Measurements from ENCODE around the gene OSGEP.
"Not testable (repeated sequence)": the region's sequence is repeated elsewhere in the genome, so short reads cannot be mapped to it uniquely, and the experiment has no call there.

The OSGEP gene

DNA sequence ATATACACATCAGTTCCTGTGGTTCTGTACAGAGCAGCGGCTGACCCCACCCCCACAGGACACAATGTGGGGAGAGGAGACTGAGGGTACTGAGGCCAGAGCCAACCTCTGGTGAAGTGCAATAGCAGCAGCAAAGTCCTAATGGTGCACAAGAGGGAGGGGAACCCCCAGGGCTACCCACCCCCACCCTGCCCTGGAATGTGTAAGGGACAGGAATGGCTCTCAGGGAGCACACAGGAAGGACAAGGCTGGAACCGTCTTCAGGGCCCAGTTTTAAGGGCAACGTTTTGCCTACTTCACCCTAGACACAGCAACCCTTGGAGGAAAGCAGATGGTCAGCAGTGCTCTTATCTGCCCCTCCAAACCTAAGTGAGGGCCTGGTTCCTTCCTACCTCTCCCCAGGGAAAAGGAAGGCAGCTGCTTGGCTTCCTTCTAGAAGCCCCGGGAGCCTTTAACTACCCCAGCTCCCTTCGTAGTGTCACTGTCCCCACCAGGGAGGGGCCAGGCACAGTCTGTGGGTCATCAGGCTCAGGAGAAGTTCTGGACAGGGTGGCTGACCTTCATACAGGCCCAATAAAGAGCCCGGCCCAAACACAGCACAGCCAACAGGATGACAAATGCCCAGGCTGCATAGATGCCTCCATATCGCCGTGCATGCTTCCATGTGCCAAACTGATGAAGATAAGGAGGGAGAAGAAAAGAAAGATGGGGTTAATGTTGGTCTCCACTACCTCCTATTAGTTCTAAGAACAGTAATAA is 3.6 kb upstream of the OSGEP start:
- Mint-ChIP-seq H3K4me3 (peak overlapping the region in 1 of 2 donors; percentile 15), H3K9me3 (peaks cover 3 to 5% of the 10 kb centered on the region in 2 donors), H3K27me3 (no peaks in the 10 kb centered on the region), H3K36me3 (peaks cover 32 to 33% of the 10 kb centered on the region in 2 donors), H3K27ac (peak overlapping the region; percentile 63), H3K4me1 (peaks cover 24% of the 10 kb centered on the region in 2 donors)
- ATAC-seq (replicated peaks) (no peak), DNase-seq (no peak)

DNA sequence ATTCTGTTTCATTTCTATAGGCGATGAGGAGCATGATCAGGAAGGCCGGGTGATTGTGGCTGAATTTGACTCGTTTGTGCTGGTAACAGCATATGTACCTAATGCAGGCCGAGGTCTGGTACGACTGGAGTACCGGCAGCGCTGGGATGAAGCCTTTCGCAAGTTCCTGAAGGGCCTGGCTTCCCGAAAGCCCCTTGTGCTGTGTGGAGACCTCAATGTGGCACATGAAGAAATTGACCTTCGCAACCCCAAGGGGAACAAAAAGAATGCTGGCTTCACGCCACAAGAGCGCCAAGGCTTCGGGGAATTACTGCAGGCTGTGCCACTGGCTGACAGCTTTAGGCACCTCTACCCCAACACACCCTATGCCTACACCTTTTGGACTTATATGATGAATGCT is 2.4 kb upstream of the OSGEP start:
- Mint-ChIP-seq H3K4me1 (peaks cover 22 to 25% of the 10 kb centered on the region in 2 donors), H3K27ac (peak overlapping the region; percentile 87), H3K9me3 (peaks cover 3 to 5% of the 10 kb centered on the region in 2 donors), H3K4me3 (no peak overlapping the region), H3K36me3 (peaks cover 32 to 40% of the 10 kb centered on the region in 2 donors), H3K27me3 (no peaks in the 10 kb centered on the region)
- DNase-seq (no peak), ATAC-seq (replicated peaks) (no peak)

DNA sequence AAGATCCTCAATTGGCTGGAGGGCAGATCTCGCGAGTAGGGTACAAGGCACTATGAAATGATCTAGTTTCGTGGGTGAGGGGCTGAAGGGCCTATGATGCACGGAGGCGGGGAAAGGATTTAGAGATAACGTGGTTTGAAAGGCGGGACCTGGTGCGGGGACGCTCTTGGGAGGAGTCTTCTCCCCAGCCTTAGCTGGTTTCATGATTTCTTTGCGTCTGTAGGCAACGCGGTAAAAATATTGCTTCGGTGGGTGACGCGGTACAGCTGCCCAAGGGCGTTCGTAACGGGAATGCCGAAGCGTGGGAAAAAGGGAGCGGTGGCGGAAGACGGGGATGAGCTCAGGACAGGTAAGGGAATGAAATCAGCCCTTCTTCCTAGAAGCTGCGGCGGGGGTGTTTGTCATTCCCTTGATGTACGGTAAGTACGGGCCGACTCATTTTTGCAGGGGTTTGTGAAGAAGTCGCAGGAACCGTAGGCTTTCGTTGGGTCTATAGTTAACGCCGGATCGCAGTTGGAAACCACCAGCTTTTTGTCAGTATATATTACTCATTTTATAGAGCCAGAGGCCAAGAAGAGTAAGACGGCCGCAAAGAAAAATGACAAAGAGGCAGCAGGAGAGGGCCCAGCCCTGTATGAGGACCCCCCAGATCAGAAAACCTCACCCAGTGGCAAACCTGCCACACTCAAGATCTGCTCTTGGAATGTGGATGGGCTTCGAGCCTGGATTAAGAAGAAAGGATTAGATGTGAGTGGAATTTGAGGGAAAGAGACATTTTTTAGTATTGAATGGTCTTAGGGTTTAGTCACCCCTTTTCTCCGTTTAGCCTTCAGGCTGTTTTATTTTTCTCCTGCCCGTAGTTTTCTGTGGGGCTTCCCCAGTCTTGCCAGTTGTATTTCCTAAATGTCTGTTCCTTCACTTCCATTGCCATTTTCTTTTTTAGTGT is 1.0 kb upstream of the OSGEP start:
- no peak overlapping the region for H3K4me3 Mint-ChIP-seq
- ATAC-seq (replicated peaks) (peak; percentile 74), DNase-seq (no peak)
- H3K4me1 Mint-ChIP-seq = peaks cover 22 to 23% of the 10 kb centered on the region in 2 donors
- H3K27ac Mint-ChIP-seq = no peak overlapping the region
- H3K27me3 Mint-ChIP-seq = no peaks in the 10 kb centered on the region
- no peaks in the 10 kb centered on the region for H3K9me3 Mint-ChIP-seq
- H3K36me3 Mint-ChIP-seq = peaks cover 33 to 39% of the 10 kb centered on the region in 2 donors

DNA sequence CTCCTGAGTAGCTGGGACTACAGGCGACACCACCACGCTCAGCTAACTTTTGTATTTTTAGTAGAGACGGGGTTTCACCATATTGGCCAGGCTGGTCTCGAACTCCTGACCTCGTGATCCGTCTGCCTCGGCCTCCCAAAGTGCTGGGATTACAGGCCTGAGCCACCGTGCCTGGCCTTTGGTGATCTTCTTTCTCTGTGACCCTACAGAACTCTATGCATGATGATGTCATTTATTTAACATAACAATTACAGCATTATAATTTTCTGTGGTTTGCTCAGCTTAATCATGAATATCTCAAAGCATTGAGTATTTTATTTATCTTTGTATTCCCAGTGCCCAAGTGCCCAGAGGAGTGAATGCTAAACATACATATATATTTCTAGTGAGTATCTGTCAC is 1.8 kb downstream of the OSGEP start:
- peaks cover 32 to 34% of the 10 kb centered on the region in 2 donors for H3K36me3 Mint-ChIP-seq
- peaks cover 5 to 11% of the 10 kb centered on the region in 2 donors for H3K4me1 Mint-ChIP-seq
- not testable (repeated sequence) for DNase-seq; H3K9me3 Mint-ChIP-seq; H3K27ac Mint-ChIP-seq; ATAC-seq (replicated peaks); H3K27me3 Mint-ChIP-seq; H3K4me3 Mint-ChIP-seq

DNA sequence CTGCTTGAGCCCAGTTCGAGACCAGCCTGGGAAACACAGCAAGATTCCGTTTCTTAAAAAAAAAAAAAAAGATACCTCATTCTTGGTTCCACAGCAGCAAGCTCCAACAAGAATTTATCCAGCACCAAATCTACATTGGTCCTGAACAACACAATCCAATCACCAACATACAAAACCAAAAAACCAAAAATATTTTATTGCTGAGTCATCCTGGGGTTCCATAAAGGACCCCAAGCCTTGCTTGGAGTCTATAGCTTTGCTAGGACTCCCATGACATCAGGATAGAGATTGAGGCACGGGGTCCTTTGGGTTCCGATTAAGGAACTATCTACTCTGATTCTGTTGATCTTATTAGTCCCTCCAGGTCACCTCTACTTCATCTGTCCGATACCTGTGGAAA is 7.7 kb downstream of the OSGEP start:
- Mint-ChIP-seq H3K4me3 (no peak overlapping the region), H3K27me3 (no peaks in the 10 kb centered on the region), H3K9me3 (no peaks in the 10 kb centered on the region), H3K36me3 (peaks cover 36 to 47% of the 10 kb centered on the region in 2 donors), H3K27ac (peak overlapping the region; percentile 76), H3K4me1 (peaks cover 12 to 13% of the 10 kb centered on the region in 2 donors)
- no peak for DNase-seq
- no peak for ATAC-seq (replicated peaks)

DNA sequence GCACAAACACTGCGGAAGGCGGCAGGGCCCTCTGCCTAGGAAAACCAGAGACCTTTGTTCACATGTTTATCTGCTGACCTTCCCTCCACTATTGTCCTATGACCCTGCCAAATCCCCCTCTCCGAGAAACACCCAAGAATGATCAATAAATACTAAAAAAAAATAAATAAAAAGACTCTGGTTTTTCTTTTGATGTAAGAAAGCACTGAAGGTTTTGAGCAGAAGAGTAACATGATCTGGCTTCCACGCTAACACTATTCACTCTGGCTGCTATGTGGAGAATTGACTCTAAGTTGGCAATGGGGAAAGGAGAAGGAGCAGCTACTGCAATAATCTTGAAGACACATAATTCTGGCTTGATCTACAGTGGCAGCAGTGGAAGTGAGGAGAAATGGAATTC is 11.0 kb downstream of the OSGEP start:
- not testable (repeated sequence) for H3K9me3 Mint-ChIP-seq; H3K27me3 Mint-ChIP-seq; ATAC-seq (replicated peaks); H3K27ac Mint-ChIP-seq; DNase-seq; H3K4me3 Mint-ChIP-seq
- Mint-ChIP-seq H3K36me3 (peaks cover 22 to 43% of the 10 kb centered on the region in 2 donors), H3K4me1 (peaks cover 31 to 43% of the 10 kb centered on the region in 2 donors)

DNA sequence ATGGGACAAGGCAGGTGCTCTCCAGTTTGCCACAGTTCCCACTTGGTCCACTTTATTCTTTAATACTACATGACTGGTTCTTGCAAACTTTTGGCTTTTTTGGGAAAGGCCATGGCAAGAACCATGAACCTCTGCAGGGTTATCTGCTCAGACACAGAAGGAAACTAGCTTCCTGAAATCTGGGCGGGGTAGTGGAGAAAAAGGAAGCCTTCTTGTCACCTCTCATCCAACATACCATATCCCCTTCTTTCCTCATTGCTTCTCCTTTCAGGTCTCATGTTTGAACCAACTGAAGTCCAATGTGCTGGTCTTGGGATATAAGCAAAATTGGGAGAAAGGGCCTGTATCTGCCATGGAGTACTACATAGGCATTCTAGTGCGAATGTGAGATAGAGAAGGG is 13.2 kb downstream of the OSGEP start:
- Mint-ChIP-seq H3K27me3 (no peaks in the 10 kb centered on the region), H3K9me3 (peaks cover 0 to 10% of the 10 kb centered on the region in 2 donors), H3K4me3 (no peak overlapping the region), H3K36me3 (peaks cover 9 to 31% of the 10 kb centered on the region in 2 donors), H3K4me1 (peaks cover 41 to 57% of the 10 kb centered on the region in 2 donors), H3K27ac (no peak overlapping the region)
- no peak for ATAC-seq (replicated peaks)
- DNase-seq = no peak

DNA sequence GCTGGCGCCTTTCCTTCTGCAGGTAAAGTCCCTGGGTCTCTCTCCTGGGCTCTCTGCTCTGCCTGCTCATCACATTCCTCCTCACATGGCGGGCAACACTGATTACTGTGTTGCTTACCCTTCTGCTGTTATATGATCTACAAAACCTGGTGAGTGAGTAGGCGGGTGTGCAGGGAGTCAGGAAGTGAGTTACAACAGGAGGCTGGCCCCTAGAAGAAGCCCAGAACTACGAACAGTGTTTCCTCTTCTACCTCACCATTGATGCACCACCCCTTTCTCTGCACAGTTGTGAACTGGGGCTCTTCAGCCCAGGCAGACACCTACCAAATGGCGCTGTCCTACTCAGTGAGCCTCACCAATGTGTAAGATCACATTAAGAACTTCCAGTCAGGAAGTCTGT is 13.7 kb downstream of the OSGEP start:
- peaks cover 0 to 10% of the 10 kb centered on the region in 2 donors for H3K9me3 Mint-ChIP-seq
- no peak overlapping the region for H3K4me3 Mint-ChIP-seq
- peaks cover 41 to 57% of the 10 kb centered on the region in 2 donors for H3K4me1 Mint-ChIP-seq
- no peaks in the 10 kb centered on the region for H3K27me3 Mint-ChIP-seq
- H3K36me3 Mint-ChIP-seq = peaks cover 9 to 31% of the 10 kb centered on the region in 2 donors
- peak overlapping the region; percentile 72 for H3K27ac Mint-ChIP-seq
- peak; percentile 71 to 74 for ATAC-seq (replicated peaks)
- no peak for DNase-seq

DNA sequence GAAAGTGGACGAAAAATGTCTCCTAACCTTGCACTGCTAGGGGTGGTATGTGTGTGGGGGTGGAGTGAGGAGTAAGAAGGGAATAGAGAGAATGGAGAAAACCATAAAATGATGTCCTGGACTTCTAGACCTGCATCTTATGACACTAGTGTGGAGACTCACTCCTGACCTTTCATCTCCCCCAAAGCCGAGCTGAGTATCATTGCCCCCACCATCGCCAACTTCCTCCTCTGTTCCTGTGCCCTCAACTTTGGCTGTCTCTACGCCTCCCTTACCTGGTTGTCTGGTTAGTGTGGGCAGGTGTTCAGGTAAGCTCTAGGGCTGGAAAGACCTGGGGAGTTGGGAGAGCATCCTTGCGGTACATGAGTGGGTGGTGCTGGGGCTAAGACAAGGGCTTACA is 14.1 kb downstream of the OSGEP start:
- H3K4me3 Mint-ChIP-seq = no peak overlapping the region

DNA sequence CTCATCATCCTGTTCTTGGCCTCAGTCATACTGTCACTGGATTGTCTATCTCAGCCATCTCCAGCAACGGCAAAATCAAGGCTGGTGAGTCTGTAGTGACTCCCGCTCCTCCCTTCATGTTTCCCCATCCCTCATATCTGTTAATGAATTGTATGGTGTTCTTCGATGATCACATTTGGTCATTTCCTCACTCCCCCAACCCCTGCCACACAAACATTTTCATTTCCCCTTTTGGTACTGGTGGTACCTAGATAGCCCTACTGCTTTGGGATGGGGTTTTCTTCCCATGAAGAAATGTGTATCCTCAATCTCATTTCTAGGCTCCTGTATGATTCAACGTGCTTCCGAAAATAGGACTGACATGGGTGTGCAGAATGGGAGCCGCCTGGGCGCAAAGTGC is 15.9 kb downstream of the OSGEP start:
- peak; percentile 57 to 65 for ATAC-seq (replicated peaks)
- H3K4me3 Mint-ChIP-seq = peak overlapping the region in 1 of 2 donors; percentile 2
- no peaks in the 10 kb centered on the region for H3K27me3 Mint-ChIP-seq
- peaks cover 0 to 10% of the 10 kb centered on the region in 2 donors for H3K9me3 Mint-ChIP-seq
- peak overlapping the region; percentile 0 for H3K27ac Mint-ChIP-seq
- peaks cover 46 to 66% of the 10 kb centered on the region in 2 donors for H3K4me1 Mint-ChIP-seq
- DNase-seq = no peak
- H3K36me3 Mint-ChIP-seq = peaks cover 11 to 31% of the 10 kb centered on the region in 2 donors

More for the DNA sequence above, 14.1 kb downstream of the OSGEP start:
- ATAC-seq (replicated peaks) (peak; percentile 9 to 46), DNase-seq (no peak)
- peaks cover 9 to 31% of the 10 kb centered on the region in 2 donors for H3K36me3 Mint-ChIP-seq
- H3K4me1 Mint-ChIP-seq = peaks cover 44 to 60% of the 10 kb centered on the region in 2 donors
- H3K9me3 Mint-ChIP-seq = peaks cover 0 to 10% of the 10 kb centered on the region in 2 donors
- H3K27ac Mint-ChIP-seq = peak overlapping the region; percentile 72
- H3K27me3 Mint-ChIP-seq = no peaks in the 10 kb centered on the region

DNA sequence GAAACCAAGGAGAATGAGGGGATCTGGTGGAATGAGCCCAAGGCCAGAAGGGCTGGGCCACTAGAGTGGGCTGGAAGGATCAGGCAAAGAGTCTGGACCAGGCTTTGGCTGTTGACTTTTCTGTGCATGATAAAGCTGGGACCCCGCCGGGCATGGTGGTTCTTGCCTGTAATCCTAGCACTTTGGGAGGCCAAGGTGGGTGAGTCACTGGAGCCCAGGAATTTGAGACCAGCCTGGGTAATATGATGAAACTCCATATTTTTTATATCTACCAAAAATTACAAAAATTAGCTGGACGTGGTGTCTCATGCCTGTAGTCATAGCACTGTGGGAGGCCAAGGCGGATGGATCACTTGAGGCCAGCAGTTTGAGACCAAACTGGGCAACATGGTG is 18.3 kb downstream of the OSGEP start:
- ATAC-seq (replicated peaks) (no peak), DNase-seq (no peak)
- Mint-ChIP-seq H3K4me1 (peaks cover 39 to 58% of the 10 kb centered on the region in 2 donors), H3K4me3 (no peak overlapping the region), H3K9me3 (peaks cover 0 to 10% of the 10 kb centered on the region in 2 donors), H3K36me3 (peaks cover 2 to 14% of the 10 kb centered on the region in 2 donors), H3K27me3 (no peaks in the 10 kb centered on the region), H3K27ac (no peak overlapping the region)

DNA sequence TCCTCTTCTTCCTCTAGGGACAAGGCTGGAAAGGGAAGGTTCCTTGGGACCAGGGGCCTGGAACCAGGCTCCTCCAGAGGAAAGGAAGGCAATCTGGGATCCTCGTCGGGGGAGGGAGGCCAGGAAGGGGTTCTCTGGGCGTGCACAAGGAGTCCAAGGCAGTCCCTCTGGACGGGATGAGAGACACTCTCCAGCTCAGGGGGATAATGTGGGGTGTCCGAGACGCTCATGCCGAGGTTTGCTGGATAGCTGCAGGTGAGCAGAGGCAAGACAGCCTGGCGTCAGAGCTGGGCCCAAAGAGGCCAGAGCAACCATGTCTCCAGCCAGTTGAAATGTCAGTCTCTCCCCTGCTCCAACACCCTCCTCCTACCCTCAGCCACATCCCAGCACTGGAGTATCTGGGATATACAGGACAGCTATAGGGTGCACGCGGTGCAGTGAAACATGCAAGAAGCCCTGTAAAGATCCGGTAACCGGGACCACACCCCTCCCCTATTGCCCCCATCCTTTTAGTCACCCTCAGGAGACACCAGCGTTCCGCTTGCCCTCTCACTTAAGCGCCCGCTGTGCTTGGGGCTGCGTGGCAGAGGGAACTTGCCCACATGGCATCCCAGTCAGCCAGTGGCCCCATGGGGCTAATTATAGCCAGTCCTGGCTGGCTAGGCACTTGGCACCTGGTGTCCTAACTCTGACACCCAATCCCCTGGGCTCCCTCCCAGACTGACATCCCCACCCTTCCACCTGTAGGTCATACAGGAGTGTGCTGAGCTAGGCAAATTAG is 18.8 kb downstream of the OSGEP start, which contains the start of gene KLHL33:
KLHL33 (minus strand) TSS at position 585 of the 781 bp plus-strand sequence; CDS start at position 230, 355 bp downstream.
- Mint-ChIP-seq H3K27me3 (no peaks in the 10 kb centered on the region), H3K4me1 (peaks cover 38 to 57% of the 10 kb centered on the region in 2 donors), H3K27ac (peak within 1 kb of the TSS; percentile 57), H3K4me3 (peak within 1 kb of the TSS in 1 of 2 donors; percentile 6), H3K9me3 (peaks cover 0 to 10% of the 10 kb centered on the region in 2 donors), H3K36me3 (peaks cover 2 to 11% of the 10 kb centered on the region in 2 donors)
- ATAC-seq (replicated peaks) = no peak
- DNase-seq = no peak

DNA sequence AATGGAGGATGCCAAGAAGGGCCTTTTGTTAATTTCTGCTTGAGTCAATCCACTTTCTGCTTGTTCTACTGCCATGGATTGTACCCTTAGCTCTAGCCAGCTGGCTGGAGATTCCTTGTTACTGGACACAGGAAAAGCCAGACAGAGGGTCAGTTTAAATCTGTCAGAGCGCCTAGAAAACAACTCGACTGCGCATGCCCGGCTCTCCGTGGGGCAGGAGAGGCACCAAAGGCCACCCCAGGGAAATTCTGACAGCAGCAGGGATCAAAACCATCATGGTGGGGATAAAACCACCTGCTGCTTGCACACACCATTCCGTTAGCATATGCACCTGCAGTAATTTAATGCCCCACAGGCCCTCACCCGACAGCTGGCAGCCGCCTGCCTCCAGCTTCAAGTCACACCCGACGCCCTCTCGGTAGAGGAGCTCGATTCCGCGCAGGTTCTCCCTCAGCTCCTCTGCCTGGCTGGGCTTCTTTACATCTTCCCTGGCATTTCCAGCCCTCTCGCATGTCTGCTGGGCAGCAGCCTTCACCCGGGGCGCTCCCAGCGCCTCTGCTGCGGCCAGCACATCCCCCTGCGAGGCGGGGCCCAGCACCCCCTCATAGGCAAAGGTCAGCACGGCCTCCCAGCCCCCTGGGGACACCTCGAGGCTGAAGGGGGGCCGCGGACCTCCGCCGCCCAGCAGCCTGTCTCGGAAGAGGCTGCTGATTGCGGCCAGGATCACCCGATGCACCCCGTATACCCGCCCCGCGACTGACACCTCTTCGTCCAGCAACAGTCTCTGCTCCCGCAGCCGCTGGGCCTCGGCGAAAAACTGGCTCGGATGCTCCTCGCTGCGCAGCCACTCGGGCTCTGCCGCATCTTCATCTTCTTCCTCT is 19.7 kb downstream of the OSGEP start:
- H3K36me3 Mint-ChIP-seq = peaks cover 5 to 6% of the 10 kb centered on the region in 2 donors
- H3K27ac Mint-ChIP-seq = peak overlapping the region; percentile 57
- H3K4me3 Mint-ChIP-seq = peak overlapping the region in 1 of 2 donors; percentile 6
- H3K9me3 Mint-ChIP-seq = peaks cover 0 to 6% of the 10 kb centered on the region in 2 donors
- ATAC-seq (replicated peaks) (no peak), DNase-seq (no peak)
- peaks cover 35 to 57% of the 10 kb centered on the region in 2 donors for H3K4me1 Mint-ChIP-seq
- H3K27me3 Mint-ChIP-seq = no peaks in the 10 kb centered on the region

Data from stimulated activated naive B cell treated with anti-CD40 and anti-IgM and Interleukin-4, amounts not matched to agents 10 μg/mL and 1 μg/mL and 100 μg/mL, for 72 hours (primary cell).